HCT116 (cell line): ENCODE data around the gene ROMO1. TPM values are rescaled to one million over a fixed set of nuclear protein-coding genes. Genes with fewer than 3 reads are reported as not detected.
A peak's percentile ranks its signal among the peaks of the same experiment; 100 is the strongest.

ENCODE experiments used
- ATAC-seq: fragments of 200-7000 bp; cut with Tn5 transposase; 2 replicates; pipeline ENCODE4 v1.9.1; 2020; ENCODE audit warnings: mild to moderate bottlenecking, moderate library complexity
- BruUV-seq: library from RNA; stranded (reverse); fragments of 400-500 nt; replicated peaks from 2 replicates; lab custom pipeline; 2021; lab: Mats Ljungman, UMichigan
- CTCF ChIA-PET: fragments of 300-600 bp; sonication (Branson Sonifier 250); formaldehyde crosslinking; loops from one replicate; lab custom pipeline; 2021; ENCODE audit warnings: antibody characterized with exemption; lab: Charles Lee
- POLR2A ChIA-PET: fragments of 300-600, 350-600 bp; sonication (Branson Sonifier 250); formaldehyde crosslinking; loops from one replicate; lab custom pipeline; 2021; ENCODE audit warnings: antibody characterized with exemption; lab: Charles Lee
- RAD21 ChIA-PET, 2 experiments: fragments of 300-600 bp; sonication (Branson Sonifier 250); formaldehyde crosslinking; loops; one replicate each; lab custom pipeline; 2023; ENCODE audit warnings: low total read pairs in 2 of 2; ENCODE audit not compliant: uncharacterized antibody in 2 of 2, unreplicated experiment in 2 of 2, low non-redundant PET in 1 of 2; lab: Charles Lee
- DNase-seq: peaks from one replicate; pipeline ENCODE4 v3.0.0-alpha.2; 2010; ENCODE audit warnings: low read depth, low spot score
- H2AFZ ChIP-seq: fragments of 200-600 bp; shearing (Covaris generic), sonication (generic); 2 replicates; pipeline ENCODE4 v1.6.1; 2017; ENCODE audit warnings: low read depth, mixed run types, mixed read lengths, antibody characterized with exemption, low read length; ENCODE audit not compliant: poor library complexity, severe bottlenecking
- H3K27ac ChIP-seq: 2 replicates; pipeline ENCODE4 v1.5.1; 2012; ENCODE audit warnings: low read depth, low read length
- H3K27me3 ChIP-seq: fragments of 200-600 bp; sonication (generic); 2 replicates; pipeline ENCODE4 v1.6.1; 2016; ENCODE audit warnings: mixed run types, low read length, mixed read lengths; ENCODE audit not compliant: insufficient read depth
- H3K36me3 ChIP-seq, 2 experiments: fragments of 200-500 bp in 1 of 2; fragments of 200-600 bp in 1 of 2; sonication (Bioruptor generic) in 1 of 2; sonication (generic) in 1 of 2; 2 replicates each; pipeline versions ENCODE4 v1.5.1 to v1.6.1; 2014 to 2016; ENCODE audit warnings: low read length in 2 of 2, inconsistent platforms in 1 of 2, mixed read lengths in 1 of 2, mixed run types in 1 of 2; ENCODE audit not compliant: insufficient read depth in 2 of 2, control insufficient read depth in 1 of 2
- H3K4me1 ChIP-seq, 2 experiments: fragments of 200-600 bp in 1 of 2; sonication (generic) in 1 of 2; 2 replicates each; pipeline versions ENCODE4 v1.5.1 to v1.6.1; 2012 to 2017; ENCODE audit warnings: low read length in 2 of 2, inconsistent platforms in 1 of 2, mild to moderate bottlenecking in 1 of 2, mixed read lengths in 1 of 2, mixed run types in 1 of 2, moderate library complexity in 1 of 2; ENCODE audit not compliant: insufficient read depth in 2 of 2, control insufficient read depth in 1 of 2
- H3K4me2 ChIP-seq: fragments of 200-600 bp; sonication (generic); 2 replicates; pipeline ENCODE4 v1.6.1; 2017; ENCODE audit warnings: mixed run types, low read length, mixed read lengths
- H3K4me3 ChIP-seq, 2 experiments: fragments of 200-600 bp in 1 of 2; sonication (generic) in 1 of 2; replicated peaks in 1 of 2; 2 replicates each; pipeline ENCODE4 v1.5.1; 2011 to 2016; ENCODE audit warnings: low read length in 2 of 2, control low read depth in 1 of 2, low read depth in 1 of 2, mild to moderate bottlenecking in 1 of 2, mixed read lengths in 1 of 2, mixed run types in 1 of 2
- H3K79me2 ChIP-seq: fragments of 200-600 bp; sonication (generic); 2 replicates; pipeline ENCODE4 v1.6.1; 2017; ENCODE audit warnings: mild to moderate bottlenecking, mixed run types, low read length, moderate library complexity, mixed read lengths; ENCODE audit not compliant: insufficient read depth
- H3K9ac ChIP-seq: fragments of 200-600 bp; sonication (generic); 2 replicates; pipeline ENCODE4 v1.6.1; 2016; ENCODE audit warnings: low read length, mixed read lengths
- H3K9me2 ChIP-seq: fragments of 200-600 bp; sonication (generic), shearing (Covaris generic); 2 replicates; pipeline ENCODE4 v1.6.1; 2017; ENCODE audit warnings: mixed run types, mild to moderate bottlenecking, moderate library complexity; ENCODE audit not compliant: insufficient read depth
- H3K9me3 ChIP-seq, 2 experiments: fragments of 200-500 bp in 1 of 2; fragments of 200-600 bp in 1 of 2; sonication (Bioruptor generic) in 1 of 2; sonication (generic) in 1 of 2; 2 replicates each; pipeline ENCODE4 v1.6.1; 2014 to 2017; ENCODE audit warnings: low read length in 2 of 2, mixed read lengths in 2 of 2, inconsistent platforms in 1 of 2, low read depth in 1 of 2, mild to moderate bottlenecking in 1 of 2, mixed run types in 1 of 2, moderate library complexity in 1 of 2; ENCODE audit not compliant: control insufficient read depth in 1 of 2, insufficient read depth in 1 of 2
- H4K20me1 ChIP-seq: fragments of 200-600 bp; sonication (generic), shearing (Covaris generic); 2 replicates; pipeline ENCODE4 v1.6.1; 2017; ENCODE audit warnings: mixed run types, mild to moderate bottlenecking, moderate library complexity; ENCODE audit not compliant: insufficient read depth
- CBX3 ChIP-seq: IDR thresholded peaks from 2 replicates; pipeline ENCODE4 v1.6.1; 2012; ENCODE audit warnings: low read depth
- CEBPB ChIP-seq: IDR thresholded peaks from 2 replicates; pipeline ENCODE4 v1.6.1; 2012; ENCODE audit warnings: low read depth
- EGR1 ChIP-seq: IDR thresholded peaks from 2 replicates; pipeline ENCODE4 v1.6.1; 2012; ENCODE audit warnings: low read depth
- ELF1 ChIP-seq: IDR thresholded peaks from 2 replicates; pipeline ENCODE4 v1.6.1; 2012; ENCODE audit warnings: low read depth, borderline replicate concordance
- EZH2phosphoT487 ChIP-seq: fragments of 200-600 bp; IDR thresholded peaks from 2 replicates; pipeline ENCODE4 v1.6.1; 2018; ENCODE audit warnings: antibody characterized with exemption, borderline replicate concordance
- JUND ChIP-seq: IDR thresholded peaks from 2 replicates; pipeline ENCODE4 v1.6.1; 2012
- POLR2A ChIP-seq: IDR thresholded peaks from 2 replicates; pipeline ENCODE4 v1.7.0; 2011; ENCODE audit warnings: borderline replicate concordance; ENCODE audit not compliant: insufficient read depth, insufficient read length; ENCODE audit errors: extremely low read depth
- POLR2AphosphoS5 ChIP-seq: IDR thresholded peaks from 2 replicates; pipeline ENCODE4 v1.6.1; 2011; ENCODE audit warnings: mild to moderate bottlenecking, low read depth, low read length, moderate library complexity
- RAD21 ChIP-seq: IDR thresholded peaks from 2 replicates; pipeline ENCODE4 v1.6.1; 2012; ENCODE audit warnings: low read depth, mild to moderate bottlenecking
- SIN3A ChIP-seq: IDR thresholded peaks from 2 replicates; pipeline ENCODE4 v1.6.1; 2012; ENCODE audit warnings: low read depth
- SRF ChIP-seq: IDR thresholded peaks from 2 replicates; pipeline ENCODE4 v1.6.1; 2012; ENCODE audit warnings: low read depth
- TCF7L2 ChIP-seq: IDR thresholded peaks from 2 replicates; pipeline ENCODE4 v1.7.0; 2011; ENCODE audit warnings: borderline replicate concordance, inconsistent platforms; ENCODE audit not compliant: insufficient read depth, insufficient read length; ENCODE audit errors: extremely low read depth
- YY1 ChIP-seq: IDR thresholded peaks from 2 replicates; pipeline ENCODE4 v1.6.1; 2011; ENCODE audit warnings: low read length, low read depth, moderate library complexity, mild to moderate bottlenecking; ENCODE audit not compliant: insufficient replicate concordance; ENCODE audit errors: extremely low read depth
- ZFX ChIP-seq: fragments of 450-650 bp; IDR thresholded peaks from 2 replicates; pipeline ENCODE4 v1.6.1; 2017
- ZNF274 ChIP-seq: fragments of 200-500 bp; sonication (Bioruptor generic); IDR thresholded peaks from 2 replicates; pipeline ENCODE4 v1.6.1; 2014; ENCODE audit warnings: mild to moderate bottlenecking, low read depth, low read length, inconsistent platforms
- intact Hi-C: fragments of 100-400 bp; cut with micrococcal nuclease; formaldehyde crosslinking; loops from 2 replicates; pipeline ENCODE4 v1.10.0; 2022
- total RNA-seq: library from RNA; stranded (reverse); gene quantifications from one replicate; pipeline ENCODE4 v1.2.1, GENCODE V29; 2021; ENCODE audit not compliant: unreplicated experiment
- TF ChIP-seq, protein P1 (sequence below): IDR thresholded peaks from 2 replicates; pipeline ENCODE4 v1.6.1; 2011; ENCODE audit warnings: mild to moderate bottlenecking, low read length, moderate library complexity; ENCODE audit not compliant: insufficient replicate concordance; ENCODE audit errors: extremely low read depth
- TF ChIP-seq, protein P2 (sequence below): IDR thresholded peaks from 2 replicates; pipeline ENCODE4 v1.6.1; 2012
- TF ChIP-seq, protein P3 (sequence below), 3 experiments: fragments of 200-600 bp in 1 of 3; sonication (generic) in 1 of 3; IDR thresholded peaks in 2 of 3; conservative IDR thresholded peaks in 1 of 3; 2 replicates each; pipeline ENCODE4 v1.5.1; 2012 to 2017; ENCODE audit warnings: low read depth in 2 of 3, low read length in 2 of 3, antibody characterized with exemption in 1 of 3, borderline replicate concordance in 1 of 3, control low read depth in 1 of 3, mild to moderate bottlenecking in 1 of 3, mixed read lengths in 1 of 3, mixed run types in 1 of 3, moderate library complexity in 1 of 3; ENCODE audit not compliant: insufficient read depth in 1 of 3
- TF ChIP-seq, protein P4 (sequence below): IDR thresholded peaks from 2 replicates; pipeline ENCODE4 v1.6.1; 2012

ROMO1 gene
- total RNA-seq, 1 experiment from 2014 or later, result 167 TPM

DNA sequence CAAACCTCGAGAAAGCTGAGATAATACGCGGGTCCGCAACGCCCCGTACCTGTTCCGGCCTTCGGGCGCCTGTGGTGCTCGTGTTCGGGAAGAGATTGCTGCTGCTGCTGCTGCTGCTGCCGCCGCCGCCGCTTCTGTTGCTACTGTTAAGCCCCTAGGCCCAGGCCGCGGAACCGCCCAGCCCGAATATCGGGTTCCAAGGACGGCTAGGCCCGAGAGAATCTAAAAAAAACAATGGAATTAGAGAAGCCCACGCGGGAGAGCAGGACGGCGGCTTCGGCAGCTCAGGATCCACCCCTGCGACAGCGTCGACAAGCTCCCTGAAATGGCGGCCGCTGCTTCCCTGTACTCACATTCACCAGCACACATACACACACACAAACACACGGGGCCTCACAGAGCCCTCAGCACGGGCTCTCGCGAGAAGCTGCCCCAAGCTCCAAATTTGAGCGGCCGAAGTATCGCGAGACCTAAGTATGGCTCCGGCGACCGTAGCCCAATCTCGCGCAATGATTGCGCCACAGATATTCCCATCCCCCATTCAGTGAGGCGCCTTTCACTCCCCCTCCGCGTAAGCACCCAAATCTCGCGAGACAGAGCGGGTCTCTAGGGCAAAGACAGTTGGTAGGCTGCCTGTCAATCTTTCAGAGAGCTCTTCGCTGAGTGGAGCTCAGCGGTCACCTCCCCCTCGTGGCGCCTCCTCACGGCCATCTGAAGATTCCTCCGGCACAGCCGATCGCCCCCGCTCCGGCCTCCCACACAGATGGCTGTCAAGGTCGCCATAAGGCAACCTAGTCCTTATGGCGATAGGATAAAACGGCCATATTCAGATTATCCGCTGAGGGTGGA, 42.9 kb downstream of the ROMO1 start, which contains the start of gene RBM39:
RBM39 (minus strand) TSS at position 369 of the 849 bp plus-strand sequence. CDS start 1,386 bp downstream, outside the sequence.
- Histone ChIP-seq H3K9me2 (no peaks in the 10 kb centered on the region), H3K79me2 (peaks cover 58% of the 10 kb centered on the region), H3K36me3 (peaks cover 20 to 32% of the 10 kb centered on the region in 2 experiments), H3K4me3 (peak within 1 kb of the TSS; percentile 77 to 97), H4K20me1 (peaks cover 25% of the 10 kb centered on the region; the same call in 1 of the 2 replicates), H2AFZ (no peak within 1 kb of the TSS), H3K4me1 (peaks cover 10 to 28% of the 10 kb centered on the region in 2 experiments), H3K9ac (peak within 1 kb of the TSS; percentile 99), H3K27me3 (no peaks in the 10 kb centered on the region), H3K4me2 (peak within 1 kb of the TSS; percentile 90), H3K9me3 (no peaks in the 10 kb centered on the region), H3K27ac (peak within 1 kb of the TSS; percentile 91)
- intact Hi-C loops, result loop anchor here (2.0 to 10.0 kb wide), 2 partner anchors 143 to 213 kb away; partner anchors contain the start of gene SCAND1
- ChIA-PET CTCF (interaction anchor here (1.0 to 1.8 kb wide), 5 partner anchors 29 to 251 kb away, joined by 4 to 10 read pairs (median 5); partner anchors contain the start of gene SCAND1), RAD21 (interaction anchor here in 1 of 2 experiments (0.7 kb wide), 2 partner anchors 29 to 151 kb away, joined by 3 read pairs; partner anchors contain the start of gene PHF20), POLR2A (interaction anchor here (0.6 to 5.2 kb wide), 42 partner anchors 8 to 385 kb away, joined by 3 to 58 read pairs (median 5); partner anchors contain the start of genes CPNE1, ERGIC3, NFS1 and PHF20)
- DNase-seq (peak; percentile 100), ATAC-seq (peak; percentile 94)
- no TSS peak for BruUV-seq
- TF ChIP-seq ZFX (peak; percentile 99), YY1 (peak; percentile 96), ELF1 (no peak), POLR2AphosphoS5 (peak; percentile 89), RAD21 (no peak), EZH2phosphoT487 (no peak), TCF7L2 (peak; percentile 74), CEBPB (peak; percentile 100), SIN3A (peak; percentile 90), POLR2A (peak; percentile 70), SRF (0 out of 2 replicates have a peak, but pooled peaks have one; percentile 62), CBX3 (peak; percentile 96), JUND (peak; percentile 61), ZNF274 (no peak), EGR1 (peak; percentile 99)
- TF ChIP-seq, protein P1, sequence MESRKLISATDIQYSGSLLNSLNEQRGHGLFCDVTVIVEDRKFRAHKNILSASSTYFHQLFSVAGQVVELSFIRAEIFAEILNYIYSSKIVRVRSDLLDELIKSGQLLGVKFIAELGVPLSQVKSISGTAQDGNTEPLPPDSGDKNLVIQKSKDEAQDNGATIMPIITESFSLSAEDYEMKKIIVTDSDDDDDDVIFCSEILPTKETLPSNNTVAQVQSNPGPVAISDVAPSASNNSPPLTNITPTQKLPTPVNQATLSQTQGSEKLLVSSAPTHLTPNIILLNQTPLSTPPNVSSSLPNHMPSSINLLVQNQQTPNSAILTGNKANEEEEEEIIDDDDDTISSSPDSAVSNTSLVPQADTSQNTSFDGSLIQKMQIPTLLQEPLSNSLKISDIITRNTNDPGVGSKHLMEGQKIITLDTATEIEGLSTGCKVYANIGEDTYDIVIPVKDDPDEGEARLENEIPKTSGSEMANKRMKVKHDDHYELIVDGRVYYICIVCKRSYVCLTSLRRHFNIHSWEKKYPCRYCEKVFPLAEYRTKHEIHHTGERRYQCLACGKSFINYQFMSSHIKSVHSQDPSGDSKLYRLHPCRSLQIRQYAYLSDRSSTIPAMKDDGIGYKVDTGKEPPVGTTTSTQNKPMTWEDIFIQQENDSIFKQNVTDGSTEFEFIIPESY, result peak; percentile 100
- TF ChIP-seq, protein P2, sequence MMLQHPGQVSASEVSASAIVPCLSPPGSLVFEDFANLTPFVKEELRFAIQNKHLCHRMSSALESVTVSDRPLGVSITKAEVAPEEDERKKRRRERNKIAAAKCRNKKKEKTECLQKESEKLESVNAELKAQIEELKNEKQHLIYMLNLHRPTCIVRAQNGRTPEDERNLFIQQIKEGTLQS, result no peak
- TF ChIP-seq, protein P3, sequence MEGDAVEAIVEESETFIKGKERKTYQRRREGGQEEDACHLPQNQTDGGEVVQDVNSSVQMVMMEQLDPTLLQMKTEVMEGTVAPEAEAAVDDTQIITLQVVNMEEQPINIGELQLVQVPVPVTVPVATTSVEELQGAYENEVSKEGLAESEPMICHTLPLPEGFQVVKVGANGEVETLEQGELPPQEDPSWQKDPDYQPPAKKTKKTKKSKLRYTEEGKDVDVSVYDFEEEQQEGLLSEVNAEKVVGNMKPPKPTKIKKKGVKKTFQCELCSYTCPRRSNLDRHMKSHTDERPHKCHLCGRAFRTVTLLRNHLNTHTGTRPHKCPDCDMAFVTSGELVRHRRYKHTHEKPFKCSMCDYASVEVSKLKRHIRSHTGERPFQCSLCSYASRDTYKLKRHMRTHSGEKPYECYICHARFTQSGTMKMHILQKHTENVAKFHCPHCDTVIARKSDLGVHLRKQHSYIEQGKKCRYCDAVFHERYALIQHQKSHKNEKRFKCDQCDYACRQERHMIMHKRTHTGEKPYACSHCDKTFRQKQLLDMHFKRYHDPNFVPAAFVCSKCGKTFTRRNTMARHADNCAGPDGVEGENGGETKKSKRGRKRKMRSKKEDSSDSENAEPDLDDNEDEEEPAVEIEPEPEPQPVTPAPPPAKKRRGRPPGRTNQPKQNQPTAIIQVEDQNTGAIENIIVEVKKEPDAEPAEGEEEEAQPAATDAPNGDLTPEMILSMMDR (IDR thresholded peaks at IDR 0.05 in 2 of 3, conservative IDR thresholded peaks at IDR 0.05 in 1 of 3; ENCODE audit: borderline replicate concordance in 1 of 3, insufficient read depth in 1 of 3, low read depth in 2 of 3, low read length in 2 of 3), result peak in 1 of 3 experiments; percentile 38; a peak in 1 of 6 replicates
- TF ChIP-seq, protein P4, sequence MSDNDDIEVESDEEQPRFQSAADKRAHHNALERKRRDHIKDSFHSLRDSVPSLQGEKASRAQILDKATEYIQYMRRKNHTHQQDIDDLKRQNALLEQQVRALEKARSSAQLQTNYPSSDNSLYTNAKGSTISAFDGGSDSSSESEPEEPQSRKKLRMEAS, result peak; percentile 96
